SK-N-SH (cell line): Measurements from ENCODE around the gene TFAP2E. TPM values are rescaled to one million over a fixed set of nuclear protein-coding genes. Genes with fewer than 3 reads are reported as not detected.

Source experiments
- CTCF ChIA-PET: fragments of 300-600, 350-600 bp; formaldehyde crosslinking; extraction: SDS; loops from one replicate; lab custom pipeline; 2021; lab: Yijun Ruan, JAX
- POLR2A ChIA-PET: fragments of 350-600 bp; sonication (Branson Sonifier 250); formaldehyde crosslinking; extraction: SDS; loops from one replicate; lab custom pipeline; 2020; ENCODE audit warnings: antibody characterized with exemption, inconsistent platforms; lab: Yijun Ruan, JAX
- DNase-seq: peaks from one replicate; pipeline ENCODE4 v3.0.0; 2012
- H2AFZ ChIP-seq: fragments of 200-600 bp; sonication (generic); 2 replicates; pipeline ENCODE4 v1.8.1; 2016; ENCODE audit warnings: antibody characterized with exemption, mild to moderate bottlenecking, low read depth
- H3F3A ChIP-seq: fragments of 200-600 bp; sonication (generic); replicated peaks from 2 replicates; pipeline ENCODE3; 2016; ENCODE audit warnings: antibody characterized with exemption, mild to moderate bottlenecking; ENCODE audit not compliant: insufficient read depth
- H3K27ac ChIP-seq, 2 experiments: fragments of 200-500 bp in 1 of 2; fragments of 200-600 bp in 1 of 2; sonication (Bioruptor generic) in 1 of 2; sonication (generic), shearing (Covaris generic) in 1 of 2; 2 replicates each; pipeline versions ENCODE4 v1.5.1 to v1.6.1; 2014 to 2016; ENCODE audit warnings: low read depth in 2 of 2, inconsistent platforms in 1 of 2, low read length in 1 of 2, mild to moderate bottlenecking in 1 of 2, mixed read lengths in 1 of 2
- H3K27me3 ChIP-seq: fragments of 200-600 bp; sonication (generic), shearing (Covaris generic); 2 replicates; pipeline ENCODE4 v1.6.1; 2016; ENCODE audit warnings: mixed run types; ENCODE audit not compliant: insufficient read depth
- H3K36me3 ChIP-seq, 2 experiments: fragments of 200-500 bp in 1 of 2; fragments of 200-600 bp in 1 of 2; sonication (Bioruptor generic) in 1 of 2; sonication (generic) in 1 of 2; replicated peaks in 1 of 2; 2 replicates each; pipeline versions ENCODE3 to v1.5.1; 2014 to 2016; ENCODE audit warnings: low read length in 1 of 2, mild to moderate bottlenecking in 1 of 2; ENCODE audit not compliant: insufficient read depth in 2 of 2, control insufficient read depth in 1 of 2
- H3K4me1 ChIP-seq, 2 experiments: fragments of 200-500 bp in 1 of 2; fragments of 200-600 bp in 1 of 2; sonication (Bioruptor generic) in 1 of 2; sonication (generic), shearing (Covaris generic) in 1 of 2; 2 replicates each; pipeline versions ENCODE4 v1.5.1 to v1.6.1; 2014 to 2016; ENCODE audit warnings: low read depth in 1 of 2, low read length in 1 of 2, mixed run types in 1 of 2; ENCODE audit not compliant: insufficient read depth in 2 of 2, control insufficient read depth in 1 of 2
- H3K4me2 ChIP-seq: fragments of 200-600 bp; sonication (generic), shearing (Covaris generic); 2 replicates; pipeline ENCODE4 v1.6.1; 2017; ENCODE audit warnings: mixed run types
- H3K4me3 ChIP-seq, 2 experiments: fragments of 200-500 bp in 1 of 2; fragments of 200-600 bp in 1 of 2; sonication (Bioruptor generic) in 1 of 2; sonication (generic), shearing (Covaris generic) in 1 of 2; 2 replicates each; pipeline versions ENCODE4 v1.5.1 to v1.8.1; 2014 to 2016; ENCODE audit warnings: low read depth in 2 of 2, inconsistent platforms in 1 of 2, low read length in 1 of 2, mild to moderate bottlenecking in 1 of 2, mixed read lengths in 1 of 2, moderate library complexity in 1 of 2
- H3K79me2 ChIP-seq: fragments of 200-600 bp; sonication (generic); 2 replicates; pipeline ENCODE4 v1.8.1; 2017; ENCODE audit warnings: mild to moderate bottlenecking; ENCODE audit not compliant: insufficient read depth
- H3K9ac ChIP-seq: fragments of 200-600 bp; sonication (generic); 2 replicates; pipeline ENCODE4 v1.6.1; 2017; ENCODE audit warnings: mixed run types
- H3K9me2 ChIP-seq: fragments of 200-600 bp; sonication (generic); 2 replicates; pipeline ENCODE4 v1.6.1; 2017; ENCODE audit warnings: mixed run types
- H3K9me3 ChIP-seq: fragments of 200-600 bp; sonication (generic); 2 replicates; pipeline ENCODE4 v1.6.1; 2017; ENCODE audit warnings: mixed run types, mild to moderate bottlenecking, moderate library complexity
- H4K20me1 ChIP-seq: fragments of 200-600 bp; sonication (generic); 2 replicates; pipeline ENCODE4 v1.6.1; 2017; ENCODE audit warnings: mild to moderate bottlenecking, mixed run types; ENCODE audit not compliant: insufficient read depth
- CHD2 ChIP-seq: fragments of 150-350 bp; IDR thresholded peaks from 2 replicates; pipeline ENCODE4 v1.6.1; 2018; ENCODE audit warnings: low read length; ENCODE audit not compliant: partially characterized antibody
- CTCF ChIP-seq: fragments of 200-600 bp; sonication (generic); IDR thresholded peaks from 2 replicates; pipeline ENCODE4 v1.6.1; 2017; ENCODE audit warnings: antibody characterized with exemption, mild to moderate bottlenecking, moderate library complexity
- ELF1 ChIP-seq: IDR thresholded peaks from 2 replicates; pipeline ENCODE4 v1.4.0; 2012
- RAD21 ChIP-seq: IDR thresholded peaks from 2 replicates; pipeline ENCODE4 v1.6.1; 2012; ENCODE audit warnings: mild to moderate bottlenecking, low read length
- SMC3 ChIP-seq: IDR thresholded peaks from 2 replicates; pipeline ENCODE4 v1.6.1; 2012; ENCODE audit warnings: low read depth, low read length, improper control_type of control experiment
- WGBS: methylation state at CpG from one replicate; pipeline ENCODE4 v1.1.6; 2017; ENCODE audit warnings: low lambda C conversion rate; 5-methylcytosine and 5-hydroxymethylcytosine counted together
- polyA plus RNA-seq, 3 experiments: library from polyadenylated mRNA; depleted of rRNA; stranded (reverse); fragments of >200 nt; gene quantifications; 2 replicates each; pipeline ENCODE4 v1.2.3, GENCODE V29; 2012

TFAP2E gene
- polyA plus RNA-seq, 1 of the 3 experiments (the other 2 are of a cell fraction): 0.59 TPM

- H3K4me1 ChIP-seq: peaks cover 3 to 5% of the 10 kb centered on the region in 2 experiments; a peak in 1 of 4 replicates
- ChIA-PET CTCF (interaction anchor here (0.6 to 11.7 kb wide), 47 partner anchors 9 to 787 kb away, joined by 3 to 347 read pairs (median 4); partner anchors contain the start of gene TFAP2E), POLR2A (interaction anchor here (1.1 kb wide), 1 partner anchor 114 kb away, joined by 4 read pairs; no protein-coding TSS in a partner anchor)
- peaks cover 0 to 50% of the 10 kb centered on the region in 2 experiments for H3K36me3 ChIP-seq
- H4K20me1 ChIP-seq: no peaks in the 10 kb centered on the region
- TF ChIP-seq CHD2: no peak
- TF ChIP-seq RAD21: peak; percentile 72
- TF ChIP-seq SMC3: peak; percentile 69
- peak; percentile 82 for TF ChIP-seq CTCF
- H3K9ac ChIP-seq: no peak overlapping the region
- H3K4me2 ChIP-seq: no peak overlapping the region
- H3K27ac ChIP-seq: no peak overlapping the region
- no peaks in the 10 kb centered on the region for H3K9me2 ChIP-seq
- no peak overlapping the region; a peak in 1 of 4 replicates for H3K4me3 ChIP-seq
- H3F3A ChIP-seq: no peaks in the 10 kb centered on the region
- no peaks in the 10 kb centered on the region for H3K79me2 ChIP-seq
- no peaks in the 10 kb centered on the region for H3K9me3 ChIP-seq
- no peak overlapping the region for H2AFZ ChIP-seq
- H3K27me3 ChIP-seq: no peaks in the 10 kb centered on the region
- peak; percentile 87 for DNase-seq
- WGBS: 93% methylated on average over 5 of the region's 9 CpGs
Measured at GRCh38 chr1:35564037-35564883, 8.9 kb upstream of the TFAP2E start.

DNA sequence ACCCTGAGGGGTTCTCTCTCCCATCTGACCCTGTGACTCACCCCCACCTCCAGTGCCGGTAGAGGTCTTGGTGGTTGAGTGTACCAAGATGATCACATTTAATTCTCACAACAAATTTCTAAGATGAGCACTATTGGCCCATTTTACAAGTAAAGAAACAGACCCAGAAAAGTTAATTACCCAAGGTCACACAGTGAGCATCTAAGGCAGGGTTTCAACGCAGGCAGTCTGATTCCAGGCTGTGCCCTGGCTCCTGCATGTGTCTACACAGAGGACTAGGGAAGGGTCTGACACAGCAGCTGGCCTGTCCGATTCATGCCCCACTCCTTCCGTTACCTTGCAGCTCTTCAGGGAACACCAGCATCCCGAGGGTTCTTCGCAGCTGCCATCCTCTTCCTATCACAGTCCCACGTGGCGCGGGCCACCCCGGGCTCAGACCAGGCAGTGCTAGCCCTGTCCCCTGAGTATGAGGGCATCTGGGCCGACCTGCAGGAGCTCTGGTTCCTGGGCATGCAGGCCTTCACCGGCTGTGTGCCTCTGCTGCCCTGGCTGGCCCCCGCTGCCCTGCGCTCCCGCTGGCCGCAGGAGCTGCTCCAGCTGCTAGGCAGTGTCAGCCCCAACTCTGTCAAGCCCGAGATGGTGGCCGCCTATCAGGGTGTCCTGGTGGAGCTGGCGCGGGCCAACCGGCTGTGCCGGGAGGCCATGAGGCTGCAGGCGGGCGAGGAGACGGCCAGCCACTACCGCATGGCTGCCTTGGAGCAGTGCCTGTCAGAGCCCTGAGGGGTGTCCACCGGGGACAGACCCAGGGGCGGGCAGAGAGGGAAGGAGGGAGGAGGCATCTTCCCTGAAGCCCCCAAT is 8.0 kb upstream of the TFAP2E start:
- no peak overlapping the region; a peak in 1 of 4 replicates for H3K4me3 ChIP-seq
- no peak overlapping the region for H2AFZ ChIP-seq
- H3K79me2 ChIP-seq: no peaks in the 10 kb centered on the region
- H3K9ac ChIP-seq: no peak overlapping the region
- TF ChIP-seq CTCF (peak; percentile 0; the same call in 1 of the 2 replicates), ELF1 (no peak)
- H3K27me3 ChIP-seq: no peaks in the 10 kb centered on the region
- CTCF ChIA-PET: interaction anchor here (0.6 to 11.7 kb wide), 48 partner anchors 8 to 786 kb away, joined by 3 to 347 read pairs (median 4); partner anchors contain the start of gene TFAP2E
- POLR2A ChIA-PET: interaction anchor here (1.1 kb wide), 1 partner anchor 114 kb away, joined by 4 read pairs; no protein-coding TSS in a partner anchor
- no peaks in the 10 kb centered on the region for H4K20me1 ChIP-seq
- no peak overlapping the region for H3K27ac ChIP-seq
- peaks cover 0 to 7% of the 10 kb centered on the region in 2 experiments; a peak in 1 of 4 replicates for H3K4me1 ChIP-seq
- no peaks in the 10 kb centered on the region for H3F3A ChIP-seq
- H3K36me3 ChIP-seq: peaks cover 0 to 49% of the 10 kb centered on the region in 2 experiments
- DNase-seq: peak; percentile 20
- no peaks in the 10 kb centered on the region for H3K9me3 ChIP-seq
- 83% methylated on average over 17 of the region's 28 CpGs for WGBS
- H3K9me2 ChIP-seq: no peaks in the 10 kb centered on the region
- H3K4me2 ChIP-seq: no peak overlapping the region
